IMR-90 (cell line): ENCODE results near the gene CDKN2B-AS1.

Experiments
- CHD1 ChIP-seq: IDR thresholded peaks from 2 replicates; pipeline ENCODE4 v1.6.1; 2012; ENCODE audit warnings: low read depth, low read length, improper control_type of control experiment
- CTCF ChIP-seq: conservative IDR thresholded peaks from 2 replicates; pipeline ENCODE4 v1.5.1; 2012; ENCODE audit warnings: mild to moderate bottlenecking, low read depth, low read length, improper control_type of control experiment
- ELK1 ChIP-seq: fragments of 150-350 bp; IDR thresholded peaks from 2 replicates; pipeline ENCODE4 v1.6.1; 2016; ENCODE audit warnings: low read depth, mild to moderate bottlenecking, low read length, moderate library complexity, borderline replicate concordance
- FOS ChIP-seq: fragments of 150-350 bp; IDR thresholded peaks from 2 replicates; pipeline ENCODE4 v1.6.1; 2016; ENCODE audit warnings: low read depth, low read length
- POLR2A ChIP-seq: IDR thresholded peaks from 2 replicates; pipeline ENCODE4 v1.6.1; 2012; ENCODE audit warnings: mild to moderate bottlenecking, low read depth, low read length
- RFX5 ChIP-seq: IDR thresholded peaks from 2 replicates; pipeline ENCODE4 v1.8.0; 2012; ENCODE audit warnings: low read depth, mild to moderate bottlenecking, low read length, moderate library complexity

- no peak for TF ChIP-seq FOS
- TF ChIP-seq CTCF, result no peak
- TF ChIP-seq POLR2A, result no peak
- no peak for TF ChIP-seq ELK1
- no peak for TF ChIP-seq CHD1
- no peak for TF ChIP-seq RFX5
These were observed 10.6 kb downstream of the CDKN2B-AS1 start for GRCh38 chr9:22005021-22005701.
